Umbilical cord (tissue), 2 donors: ENCODE data around the gene PROX2. TPM values are rescaled to one million over a fixed set of nuclear protein-coding genes. Genes with fewer than 3 reads are reported as not detected.

Experiments
- DNase-seq: peaks from one replicate; pipeline ENCODE4 v3.0.0-alpha.2; 2015; ENCODE audit warnings: low spot score
- total RNA-seq: library from RNA; depleted of rRNA; stranded (reverse); fragments of >200 nt; gene quantifications from one replicate; pipeline ENCODE4 v1.2.3, GENCODE V29; 2014; ENCODE audit warnings: low replicate concordance; ENCODE audit not compliant: insufficient read depth

The PROX2 gene
- total RNA-seq, 1 donor from 2014 or later, result 0.72 TPM

DNA sequence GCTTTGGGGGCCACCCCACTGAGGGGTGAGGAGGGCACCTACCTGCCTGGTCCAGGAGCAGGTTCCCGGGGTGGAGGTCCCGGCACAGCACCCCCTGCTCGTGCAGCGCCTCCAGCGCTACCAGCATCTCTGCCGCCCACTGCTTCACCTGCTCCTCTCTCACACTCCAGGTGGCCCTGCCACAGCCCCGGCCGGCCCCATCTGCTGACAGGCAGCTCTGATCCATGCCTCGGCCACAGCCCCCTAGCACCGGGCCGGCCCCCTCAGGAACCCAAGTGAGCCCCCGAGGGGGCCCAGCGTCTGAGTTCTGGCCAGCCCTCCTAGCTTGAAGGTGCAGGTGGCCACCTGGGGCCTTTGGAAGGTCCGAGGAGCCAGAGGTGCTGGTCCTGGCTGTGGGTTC is 33.6 kb upstream of the PROX2 start:
- DNase-seq, result no peak

DNA sequence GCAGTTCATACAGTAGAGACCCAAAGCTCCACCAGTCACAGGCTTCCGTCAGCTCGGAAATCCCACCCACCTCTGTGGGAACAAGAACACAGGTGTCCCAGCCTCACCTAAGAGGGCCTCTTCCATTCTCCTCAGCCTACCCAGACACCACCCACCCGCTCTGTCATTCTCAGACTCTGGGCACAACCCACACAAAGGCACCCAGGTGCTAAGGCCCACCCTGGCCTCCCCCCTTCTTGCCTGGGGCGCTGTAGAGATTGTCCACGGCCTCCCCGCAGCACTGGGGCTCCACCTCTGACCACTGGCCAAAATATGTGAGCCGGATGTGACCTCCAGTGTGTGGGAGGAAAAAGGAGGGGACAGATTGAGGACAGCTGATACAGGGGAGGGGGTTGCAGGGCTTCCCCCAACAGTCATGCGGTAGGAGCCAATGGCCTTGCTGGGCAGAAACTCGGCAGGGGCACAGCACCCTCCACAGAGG is 33.0 kb upstream of the PROX2 start:
- DNase-seq, result no peak

DNA sequence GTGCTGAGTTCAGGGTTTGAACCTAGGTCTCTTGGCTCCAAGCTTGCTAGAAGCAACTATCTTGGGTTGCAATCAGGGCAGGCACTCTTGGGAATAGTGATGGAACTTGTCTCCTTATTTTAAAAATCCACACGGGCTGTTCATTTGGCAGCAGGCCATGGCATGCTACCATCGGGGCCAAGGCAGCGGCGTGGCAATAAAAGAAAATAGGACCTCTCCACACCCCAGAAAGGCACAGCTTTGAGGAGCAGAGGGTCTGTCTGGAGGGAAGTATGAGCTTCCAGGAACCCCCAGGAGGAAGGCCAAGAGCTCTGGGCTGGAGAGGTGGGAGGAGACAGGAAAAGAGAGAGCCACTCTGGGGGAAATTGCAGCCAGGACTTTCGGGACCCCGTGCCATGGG is 31.8 kb upstream of the PROX2 start:
- no peak for DNase-seq

DNA sequence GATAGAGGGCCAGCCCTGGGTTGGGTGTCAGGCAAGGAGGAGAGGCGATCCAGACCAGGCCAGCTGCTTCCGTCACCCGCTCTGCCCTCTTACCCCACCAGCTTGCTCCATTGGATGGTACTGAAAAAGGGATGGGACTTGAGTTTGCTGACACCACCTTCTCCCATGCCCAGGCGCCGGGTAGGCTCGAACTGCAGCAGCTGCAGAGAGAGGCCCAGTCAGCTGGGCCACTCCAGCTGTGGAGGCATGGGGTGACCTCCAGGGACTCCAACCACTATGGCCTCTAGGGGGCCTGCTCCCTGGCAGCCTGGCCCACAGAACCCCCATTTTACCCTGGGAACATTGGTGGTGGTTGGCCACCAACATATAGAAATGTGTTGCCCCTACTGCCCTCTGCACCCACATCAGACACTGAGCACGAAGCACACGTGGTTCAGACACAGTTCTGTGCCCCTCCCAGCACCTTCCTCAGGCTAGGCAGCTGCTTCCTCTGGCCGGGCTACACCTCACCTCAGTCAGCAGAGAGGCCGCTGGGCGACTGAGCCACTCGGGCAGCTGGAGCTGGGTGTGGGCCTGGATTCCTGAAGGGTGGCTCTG is 31.1 kb upstream of the PROX2 start:
- DNase-seq, result no peak

DNA sequence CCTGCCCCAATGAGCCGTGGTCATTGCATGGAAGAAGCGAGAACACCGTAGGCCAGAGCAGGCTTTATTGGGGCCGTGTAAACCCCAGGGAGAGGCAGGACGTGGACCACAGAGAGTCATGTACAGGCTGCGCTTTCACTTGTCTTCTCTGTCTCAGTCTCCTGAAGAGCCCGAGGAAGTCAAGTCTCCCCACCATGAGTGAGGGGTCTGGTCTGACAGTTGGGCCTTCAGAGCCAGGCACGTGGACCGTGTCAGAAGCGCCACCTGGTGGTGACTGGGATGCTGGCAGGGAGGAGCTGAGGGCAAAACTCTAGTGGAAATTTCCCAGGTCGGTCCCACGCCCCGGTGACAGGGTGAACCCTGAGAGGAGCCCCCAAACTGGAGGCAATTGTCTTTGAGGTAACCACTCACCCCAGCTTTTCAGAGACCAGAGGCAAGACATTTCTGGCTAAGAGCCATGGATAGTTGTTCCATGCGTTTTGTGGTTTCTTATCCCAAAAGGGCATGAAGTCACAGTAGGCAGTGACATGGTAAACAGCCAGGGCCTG is 29.7 kb upstream of the PROX2 start:
- peak; percentile 61 for DNase-seq

DNA sequence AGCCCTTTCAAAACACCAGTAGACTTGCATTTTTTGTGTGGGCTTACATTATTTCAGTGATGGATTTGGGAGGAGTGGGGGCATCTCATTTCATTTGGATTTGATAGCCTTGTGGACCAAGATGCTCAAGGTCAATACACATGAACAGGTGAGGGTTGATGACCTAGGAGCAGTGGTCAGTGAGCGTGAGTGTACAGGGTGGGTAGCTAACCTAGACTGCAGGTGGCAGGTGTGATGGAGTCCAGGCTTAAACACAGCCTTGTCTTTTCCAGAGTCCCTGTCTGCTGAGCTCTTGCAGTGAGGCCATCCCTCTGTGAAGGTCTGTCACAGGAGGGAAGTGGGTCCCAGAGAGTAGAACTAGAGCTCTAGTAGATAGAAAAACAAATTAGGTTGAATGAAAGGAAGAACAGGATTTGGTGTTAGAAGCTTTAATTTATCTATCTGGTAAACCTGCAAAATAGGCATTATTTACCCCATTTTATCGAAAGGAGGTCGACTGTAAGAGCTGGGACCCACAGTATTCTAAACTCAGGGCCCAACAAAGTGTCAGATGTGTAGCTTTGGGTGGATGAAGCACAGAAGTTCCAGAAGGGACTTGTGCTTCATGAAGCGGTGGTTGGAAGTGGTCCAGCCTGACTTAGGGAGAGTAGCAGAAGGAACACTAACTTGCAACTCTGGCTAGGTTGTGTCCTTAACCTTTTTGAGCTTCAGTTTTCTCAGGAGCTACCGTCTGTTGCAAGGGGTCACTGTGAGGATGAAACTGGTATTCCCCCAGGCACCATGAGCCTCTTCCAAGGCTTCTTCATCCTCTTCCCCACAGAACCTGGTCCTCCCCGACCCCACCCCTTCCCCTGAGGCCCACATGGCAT is 28.9 kb upstream of the PROX2 start:
- DNase-seq, result no peak

DNA sequence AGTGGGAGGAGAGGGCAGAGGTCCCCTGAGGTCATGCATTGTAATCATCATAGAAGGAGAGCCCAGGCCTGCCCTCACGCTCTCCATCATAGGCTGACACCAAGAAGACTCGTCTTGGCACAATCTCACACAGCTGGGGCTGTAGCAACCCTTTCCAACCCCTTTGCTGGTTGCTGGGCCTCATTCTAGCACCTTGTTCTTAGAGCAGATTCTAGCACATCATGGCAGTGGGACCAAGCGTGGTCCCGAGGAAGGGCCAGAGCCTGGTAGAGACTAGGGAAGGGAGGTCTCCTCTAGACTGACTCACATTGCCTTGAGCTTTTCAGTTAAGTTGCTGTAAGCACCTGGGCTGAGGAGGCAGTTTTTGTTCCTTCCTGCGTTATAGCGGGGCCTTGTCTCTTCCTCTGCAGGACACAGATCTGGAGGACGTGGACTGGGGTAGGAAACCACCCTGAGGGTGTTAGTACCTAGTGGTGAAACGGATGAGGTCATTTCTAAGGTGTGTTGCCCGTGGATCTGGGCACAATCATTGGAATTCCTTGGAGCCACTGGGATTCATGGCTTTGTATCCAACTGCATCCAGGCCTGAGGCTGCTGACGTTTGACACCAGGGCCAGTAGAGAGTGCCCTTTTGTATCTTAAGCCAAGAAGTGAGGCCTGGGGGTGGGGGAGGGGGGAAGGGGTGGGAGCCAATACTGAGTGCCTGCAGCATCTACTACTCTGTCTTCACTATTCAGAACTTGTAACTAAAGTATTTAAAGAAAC is 27.2 kb upstream of the PROX2 start:
- no peak for DNase-seq

DNA sequence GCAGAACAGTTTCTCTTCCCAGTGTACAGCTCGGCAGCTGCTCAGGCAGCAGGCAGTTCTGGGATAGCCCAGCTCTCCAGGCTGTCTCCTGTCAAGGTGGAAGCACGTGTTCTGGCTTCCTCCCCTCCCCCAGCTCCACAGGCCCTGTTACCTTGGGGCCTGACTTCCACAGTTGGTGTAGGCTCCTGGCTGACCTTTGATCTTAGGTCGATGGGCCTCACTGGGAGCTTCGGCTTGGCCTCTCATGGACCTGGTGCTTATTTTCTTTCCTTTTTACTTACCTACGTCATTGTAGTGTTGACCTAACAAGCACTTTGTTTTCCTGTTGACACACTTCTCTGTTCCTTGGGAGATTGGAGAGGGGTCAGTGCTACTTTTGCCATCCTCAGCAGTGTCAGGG is 22.7 kb upstream of the PROX2 start:
- no peak for DNase-seq

DNA sequence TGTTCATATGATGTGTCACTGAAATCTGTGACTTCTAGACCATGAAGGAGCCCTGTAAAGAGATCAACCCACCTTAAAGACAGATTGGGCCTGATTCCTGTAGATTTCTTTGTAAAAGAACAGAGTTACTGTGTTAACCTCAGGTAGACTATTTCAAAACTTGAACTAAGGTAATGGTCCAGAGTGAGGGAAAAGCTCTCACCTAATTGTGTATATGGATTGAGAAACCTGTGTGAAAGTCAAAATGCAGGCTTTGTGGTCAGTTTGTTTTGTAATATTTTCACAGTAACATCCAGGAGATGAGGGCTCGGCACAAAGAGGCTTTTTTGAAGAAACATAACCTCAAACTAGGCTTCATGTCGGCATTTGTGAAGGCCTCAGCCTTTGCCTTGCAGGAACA is 22.1 kb upstream of the PROX2 start:
- DNase-seq, result no peak

DNA sequence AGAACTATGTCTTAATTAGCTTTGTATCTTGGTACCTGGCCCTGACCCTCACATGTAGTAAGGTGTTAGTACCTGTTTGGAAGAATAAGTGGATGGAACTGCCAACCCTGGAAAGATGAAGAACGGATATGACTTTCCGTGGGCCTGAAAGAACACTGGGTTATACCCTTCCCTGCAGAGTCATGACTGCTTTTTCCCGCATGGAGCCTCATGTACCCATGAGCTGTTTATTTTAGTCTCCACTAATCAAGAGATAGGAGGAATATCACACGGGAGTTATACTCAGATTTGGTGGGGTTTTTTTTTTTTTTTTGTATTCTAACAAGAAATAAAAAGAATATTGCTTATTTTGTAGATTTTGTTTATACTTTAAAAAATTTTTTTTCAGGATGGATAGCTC is 21.7 kb upstream of the PROX2 start:
- DNase-seq, result no peak

DNA sequence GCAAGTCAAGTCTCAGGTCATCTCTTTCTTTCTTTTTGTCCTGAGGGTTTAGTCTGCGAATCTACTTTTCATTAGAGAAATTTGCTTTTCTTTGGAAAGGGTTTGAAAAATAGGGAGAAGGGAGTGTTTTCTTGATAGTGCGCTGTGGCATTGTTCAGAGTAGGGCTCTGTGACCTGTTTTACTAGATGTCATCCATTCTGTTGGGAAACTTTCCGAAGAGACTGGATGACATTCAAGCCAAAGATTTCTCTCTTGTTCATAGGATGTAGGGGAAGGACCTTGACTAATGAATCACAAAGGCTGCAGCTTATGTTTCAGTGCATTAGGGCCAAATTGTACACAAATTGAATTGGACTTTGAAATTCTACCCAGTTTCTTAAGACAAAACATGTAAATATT is 20.5 kb upstream of the PROX2 start:
- DNase-seq, result no peak

DNA sequence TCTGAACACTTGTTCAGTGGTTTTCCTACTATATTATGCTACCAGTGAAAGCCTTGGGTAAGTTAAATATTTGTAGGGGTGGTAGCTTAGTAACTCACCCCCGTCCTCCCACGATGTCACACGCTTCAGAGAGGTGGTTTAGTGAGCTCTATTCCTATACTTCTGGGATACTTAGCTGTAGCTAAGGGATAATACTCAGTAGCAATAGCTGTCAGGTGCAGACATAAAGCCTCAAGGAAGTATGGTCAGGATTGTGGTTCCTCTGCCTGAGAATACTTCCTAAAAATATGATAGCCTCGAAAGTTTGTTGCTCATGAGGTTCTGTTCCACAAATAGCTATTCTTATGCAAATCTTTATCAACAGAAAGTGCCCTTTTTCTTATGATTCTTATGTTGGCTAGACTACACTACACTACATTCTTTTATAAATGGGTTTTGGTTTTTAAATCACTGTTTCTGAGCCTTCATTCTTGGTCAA is 17.7 kb upstream of the PROX2 start:
- DNase-seq, result no peak

DNA sequence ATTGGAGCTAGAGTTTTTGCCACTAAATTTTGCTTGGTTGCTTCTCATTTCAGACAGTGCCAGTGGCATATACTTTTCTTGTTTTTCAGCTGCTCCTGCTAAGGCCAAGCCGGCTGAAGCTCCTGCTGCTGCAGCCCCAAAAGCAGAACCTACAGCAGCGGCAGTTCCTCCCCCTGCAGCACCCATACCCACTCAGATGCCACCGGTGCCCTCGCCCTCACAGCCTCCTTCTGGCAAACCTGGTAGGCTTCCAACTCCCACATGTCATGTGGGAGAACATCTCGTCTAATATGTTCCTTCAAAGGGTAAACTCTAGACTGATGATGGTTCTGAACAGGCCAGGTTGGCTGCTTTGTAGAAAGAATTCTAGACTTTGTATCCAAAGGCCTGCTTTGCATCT is 16.8 kb upstream of the PROX2 start:
- no peak for DNase-seq

DNA sequence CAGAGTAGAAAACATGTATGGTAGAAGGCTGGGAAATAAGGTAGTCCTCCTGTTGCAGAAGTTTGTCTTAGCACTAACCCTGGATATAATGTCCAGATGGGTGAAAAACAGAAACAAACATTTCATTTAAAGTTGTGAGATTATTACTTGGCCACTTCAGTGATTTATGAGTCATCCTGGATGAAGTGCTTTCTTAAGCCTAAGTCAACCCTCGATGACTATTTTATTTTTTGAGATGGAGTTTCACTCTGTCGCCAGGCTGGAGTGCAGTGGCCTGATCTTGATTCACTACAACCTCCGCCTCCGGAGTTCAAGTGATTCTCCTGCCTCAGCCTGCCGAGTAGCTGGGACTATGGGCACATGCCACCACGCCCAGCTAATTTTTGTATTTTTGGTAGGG is 15.9 kb upstream of the PROX2 start:
- no peak for DNase-seq

DNA sequence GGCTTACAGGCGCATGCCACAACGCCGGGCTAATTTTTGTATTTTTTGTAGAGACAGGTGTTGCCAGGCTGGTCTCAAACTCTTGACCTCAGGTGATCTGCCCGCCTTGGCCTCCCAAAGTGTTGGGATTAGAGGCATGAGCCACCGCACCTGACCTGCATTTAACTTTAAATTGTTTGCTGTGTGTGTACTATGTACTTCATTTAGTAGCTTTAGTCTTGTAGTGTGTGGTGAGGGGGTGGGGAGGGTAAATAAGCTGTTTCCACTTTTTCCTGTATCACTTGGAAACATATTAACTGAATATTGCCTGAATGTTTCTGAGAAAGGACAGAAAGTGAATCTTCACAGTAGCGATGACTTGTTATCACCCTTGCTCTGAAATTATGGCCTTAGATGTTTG is 14.3 kb upstream of the PROX2 start:
- DNase-seq, result no peak

DNA sequence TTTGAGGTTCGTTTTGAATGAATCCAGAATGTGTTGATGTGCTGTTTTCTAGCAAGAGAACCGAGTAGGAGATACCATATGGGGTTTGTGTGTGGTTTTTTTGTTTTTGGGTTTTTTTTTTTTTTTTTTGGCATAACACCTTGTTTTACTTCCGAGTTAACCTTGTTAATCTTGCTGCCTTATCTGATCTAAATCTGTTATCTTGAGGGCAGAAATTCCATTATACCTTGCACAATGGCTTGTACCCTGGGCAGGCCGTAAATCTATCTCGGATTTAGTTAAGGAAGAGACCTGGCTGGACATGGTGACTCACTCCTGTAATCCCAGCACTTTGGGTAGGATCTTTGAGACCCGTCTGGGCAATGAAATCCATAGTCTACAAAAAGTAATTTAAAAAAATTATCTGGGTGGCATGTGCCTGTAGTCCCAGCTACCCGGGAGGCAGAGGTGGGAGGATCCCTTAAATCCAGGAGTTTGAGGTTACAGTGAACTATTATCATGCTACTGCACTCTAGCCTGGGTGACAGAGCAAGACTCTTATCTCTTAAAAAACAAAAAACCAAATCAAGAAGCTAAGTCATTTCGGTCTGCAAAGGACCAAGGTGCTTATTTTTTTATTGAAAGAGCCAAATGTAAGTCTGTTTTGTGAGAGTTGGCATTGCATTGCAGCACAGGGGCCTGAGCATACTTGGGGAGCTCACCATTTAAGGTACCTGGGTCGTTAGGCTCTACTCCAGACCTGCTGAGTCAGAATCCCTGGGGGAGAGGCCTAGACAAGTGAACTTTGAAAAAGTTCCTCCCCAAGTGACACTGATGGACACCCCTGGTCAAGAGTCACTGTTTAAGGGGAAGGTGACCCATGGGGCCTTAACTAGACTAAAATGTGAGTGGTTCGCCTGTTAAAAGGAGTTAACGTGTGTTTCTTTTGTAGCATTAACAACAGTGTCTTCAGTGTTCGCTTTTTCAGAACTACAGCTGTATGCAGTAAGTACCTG is 12.5 kb upstream of the PROX2 start:
- peak; percentile 19 for DNase-seq

DNA sequence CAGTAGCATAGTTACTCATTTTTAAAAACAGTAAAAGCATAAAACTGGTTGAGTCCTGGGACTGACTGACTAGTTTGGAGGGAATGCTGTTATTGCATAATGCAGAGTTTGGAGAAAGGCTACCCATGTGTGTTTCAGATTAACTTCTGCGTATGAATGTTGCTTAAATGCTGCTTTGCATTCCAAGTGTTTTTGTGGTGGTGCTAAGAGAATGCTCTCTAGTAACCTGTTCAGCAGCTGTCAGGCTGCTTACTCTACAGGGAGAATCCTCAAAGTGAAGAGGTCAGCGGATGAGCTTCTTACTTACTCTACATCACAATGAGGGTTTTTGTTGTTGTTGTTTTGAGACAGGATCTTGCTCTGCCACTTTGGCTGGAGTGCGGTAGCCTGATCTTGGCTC is 10.1 kb upstream of the PROX2 start:
- DNase-seq, result no peak

DNA sequence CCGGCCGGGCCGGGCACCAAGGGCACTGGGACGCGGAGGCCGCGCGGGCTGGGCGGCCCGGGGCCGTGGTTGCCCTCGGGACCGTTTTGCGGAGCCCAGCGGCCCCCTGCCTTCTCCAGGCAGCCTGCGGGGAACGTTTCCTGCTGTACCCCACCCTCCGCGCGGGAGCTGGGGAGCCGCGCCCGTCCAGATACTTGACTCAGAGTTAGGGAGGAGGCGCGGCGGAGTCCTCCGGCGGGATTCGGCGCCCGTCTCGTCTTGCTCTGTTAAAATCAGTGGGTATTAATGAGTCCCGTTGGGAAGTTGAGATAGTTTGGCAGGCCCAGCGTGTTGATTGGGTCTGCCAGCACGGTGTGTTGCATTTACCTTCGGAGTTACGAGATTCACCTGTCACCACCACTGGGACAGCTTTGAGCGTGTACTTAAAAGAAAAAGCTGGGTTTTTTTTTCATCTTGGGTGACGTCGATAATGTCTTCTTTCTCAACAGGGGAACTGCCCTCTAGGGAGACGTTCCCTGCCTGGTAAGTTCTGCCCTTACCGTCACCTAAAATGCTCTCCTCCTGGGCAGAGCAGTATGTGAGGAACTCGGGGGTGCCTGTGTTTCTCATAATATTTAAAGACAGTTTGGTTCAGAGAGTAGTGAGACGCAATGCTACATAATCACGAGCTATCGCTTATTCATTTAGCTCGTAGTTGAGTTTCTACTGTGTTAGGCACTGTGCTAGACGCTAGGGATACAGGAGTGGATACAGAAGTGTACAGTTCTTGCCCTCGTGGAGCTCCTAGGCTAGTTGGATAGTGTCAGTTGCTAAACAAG is 6.4 kb upstream of the PROX2 start:
- peak; percentile 43 for DNase-seq

DNA sequence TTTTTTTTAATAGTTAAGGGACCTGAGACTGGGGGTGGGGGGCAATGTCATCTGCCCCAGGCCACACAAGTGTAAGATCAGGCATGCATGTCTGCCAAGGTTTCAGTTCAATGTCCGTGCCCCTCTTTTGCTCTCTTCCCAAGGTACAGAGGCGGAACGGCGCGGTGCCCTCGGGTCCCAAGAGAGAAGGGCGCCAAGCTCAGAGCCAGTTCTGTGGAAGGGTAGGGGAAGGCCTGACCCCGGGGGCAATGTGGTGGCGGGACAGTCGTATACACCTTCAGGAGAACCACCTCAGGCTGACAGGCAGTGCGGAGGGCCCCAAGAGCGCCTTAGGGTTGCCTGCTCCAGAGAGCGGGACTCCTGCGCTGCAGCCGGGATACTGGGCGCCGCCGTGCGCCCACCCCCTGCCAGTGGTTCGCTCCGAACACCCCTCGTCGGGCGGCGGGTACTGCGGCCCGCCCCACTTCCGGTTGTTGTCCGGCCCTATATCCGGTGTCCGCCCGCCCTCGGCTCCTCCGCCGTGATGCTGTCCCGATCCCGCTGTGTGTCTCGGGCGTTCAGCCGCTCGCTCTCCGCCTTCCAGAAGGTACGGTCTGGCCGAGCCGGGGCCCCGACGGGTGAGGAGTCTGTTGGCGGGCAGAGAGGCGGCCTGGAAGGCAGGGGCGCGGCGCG is 5.6 kb upstream of the PROX2 start, which contains the start of gene DLST:
Gene DLST (plus strand): TSS at position 486 of the 672 bp plus-strand sequence. CDS start 38 bp downstream, at position 524.
- peak; percentile 80 for DNase-seq
